Fibroblast of skin of right biceps (primary cell): ENCODE measurements around the gene OR7G1.
"Not testable (repeated sequence)": the region's sequence is repeated elsewhere in the genome, so short reads cannot be mapped to it uniquely, and the experiment has no call there.

Source experiments
- DNase-seq: peaks from one replicate; pipeline ENCODE4 v3.0.0-alpha.2; 2013

Gene OR7G1

GRCh38 chr19:9075064-9075949 is 40.3 kb downstream of the OR7G1 start:
- peak; percentile 95 for DNase-seq

- no peak for DNase-seq
Measured at GRCh38 chr19:9073806-9074205, 41.8 kb downstream of the OR7G1 start.

GRCh38 chr19:9071720-9072119 is 43.8 kb downstream of the OR7G1 start:
- not testable (repeated sequence) for DNase-seq

- DNase-seq: no peak
Measured at GRCh38 chr19:9070066-9070465, 45.5 kb downstream of the OR7G1 start.

GRCh38 chr19:9065457-9066014 is 50.0 kb downstream of the OR7G1 start:
- DNase-seq: no peak
